SK-N-SH treated with all-trans-retinoic acid at 6 μM for 48 hours (cell line): ENCODE measurements around the gene KIAA0319L.

Experiments
- ATAC-seq: fragments of 200-7000 bp; cut with Tn5 transposase; 3 replicates; pipeline ENCODE4 v1.9.1; 2020; ENCODE audit warnings: mild to moderate bottlenecking, moderate library complexity
- ARNTL ChIP-seq: fragments of 450-650 bp; formaldehyde crosslinking; IDR thresholded peaks from 2 replicates; pipeline ENCODE4 v1.5.0; 2020; ENCODE audit warnings: low read depth, mild to moderate bottlenecking, moderate library complexity, borderline replicate concordance
- CSDC2 ChIP-seq: fragments of 250-450 bp; sonication (Bioruptor Pico); IDR thresholded peaks from 2 replicates; pipeline ENCODE4 v1.5.0; 2020; ENCODE audit warnings: mild to moderate bottlenecking, moderate library complexity
- GLIS3 ChIP-seq: fragments of 250-450 bp; sonication (Bioruptor Pico); IDR thresholded peaks from 2 replicates; pipeline ENCODE4 v1.5.0; 2020; ENCODE audit warnings: mild to moderate bottlenecking, moderate library complexity
- ISL1 ChIP-seq: fragments of 250-450 bp; sonication (Bioruptor Pico); IDR thresholded peaks from 2 replicates; pipeline ENCODE4 v2.1.2; 2022; ENCODE audit warnings: mild to moderate bottlenecking, moderate library complexity
- OSR1 ChIP-seq: fragments of 250-450 bp; sonication (Bioruptor Pico); IDR thresholded peaks from 2 replicates; pipeline ENCODE4 v1.8.0; 2022; ENCODE audit warnings: moderate library complexity, mild to moderate bottlenecking, inconsistent platforms
- PATZ1 ChIP-seq: fragments of 250-450 bp; sonication (Bioruptor Pico); IDR thresholded peaks from 2 replicates; pipeline ENCODE4 v1.8.0; 2020; ENCODE audit warnings: mild to moderate bottlenecking, moderate library complexity, borderline replicate concordance
- PPARA ChIP-seq: fragments of 250-450 bp; sonication (Bioruptor Pico); IDR thresholded peaks from 2 replicates; pipeline ENCODE4 v1.5.0; 2020; ENCODE audit warnings: mild to moderate bottlenecking, borderline replicate concordance
- RARB ChIP-seq: fragments of 250-450 bp; sonication (Bioruptor Pico); IDR thresholded peaks from 2 replicates; pipeline ENCODE4 v1.8.0; 2021; ENCODE audit warnings: mild to moderate bottlenecking, moderate library complexity
- SNAI2 ChIP-seq: fragments of 250-450 bp; sonication (Bioruptor Pico); IDR thresholded peaks from 2 replicates; pipeline ENCODE4 v1.5.0; 2020; ENCODE audit warnings: mild to moderate bottlenecking, moderate library complexity
- TCF4 ChIP-seq: fragments of 250-450 bp; sonication (Bioruptor Pico); IDR thresholded peaks from 2 replicates; pipeline ENCODE4 v1.8.0; 2021; ENCODE audit warnings: mild to moderate bottlenecking, moderate library complexity, borderline replicate concordance
- TOX ChIP-seq: fragments of 250-450 bp; sonication (Bioruptor Pico); IDR thresholded peaks from 2 replicates; pipeline ENCODE4 v1.8.0; 2021; ENCODE audit warnings: mild to moderate bottlenecking, moderate library complexity, borderline replicate concordance
- ZC3H10 ChIP-seq: fragments of 250-450 bp; sonication (Bioruptor Pico); IDR thresholded peaks from 2 replicates; pipeline ENCODE4 v1.5.1; 2021; ENCODE audit warnings: mild to moderate bottlenecking, moderate library complexity
- ZFP30 ChIP-seq: fragments of 450-650 bp; formaldehyde crosslinking; IDR thresholded peaks from 2 replicates; pipeline ENCODE4 v1.5.0; 2022; ENCODE audit warnings: mild to moderate bottlenecking, moderate library complexity
- ZNF565 ChIP-seq: fragments of 450-650 bp; formaldehyde crosslinking; conservative IDR thresholded peaks from 2 replicates; pipeline ENCODE4 v1.5.0; 2020; ENCODE audit warnings: low read depth, mild to moderate bottlenecking, moderate library complexity
- ZNF70 ChIP-seq: fragments of 450-650 bp; formaldehyde crosslinking; IDR thresholded peaks from 2 replicates; pipeline ENCODE4 v1.5.0; 2020; ENCODE audit warnings: mild to moderate bottlenecking, moderate library complexity
- ZNF8 ChIP-seq: fragments of 450-650 bp; formaldehyde crosslinking; IDR thresholded peaks from 2 replicates; pipeline ENCODE4 v1.5.0; 2020; ENCODE audit warnings: mild to moderate bottlenecking, moderate library complexity
- TF ChIP-seq, protein P1 (sequence below): fragments of 250-450 bp; sonication (Bioruptor Pico); IDR thresholded peaks from 2 replicates; pipeline ENCODE4 v1.8.0; 2021; ENCODE audit warnings: low read depth, mild to moderate bottlenecking, moderate library complexity, borderline replicate concordance
- TF ChIP-seq, protein P2 (sequence below): fragments of 250-450 bp; sonication (Bioruptor Pico); IDR thresholded peaks from 2 replicates; pipeline ENCODE4 v1.5.1; 2020; ENCODE audit warnings: low read depth, mild to moderate bottlenecking, moderate library complexity
- TF ChIP-seq, protein P3 (sequence below): fragments of 250-450 bp; sonication (Bioruptor Pico); IDR thresholded peaks from 2 replicates; pipeline ENCODE4 v1.5.1; 2021; ENCODE audit warnings: mild to moderate bottlenecking, moderate library complexity
- TF ChIP-seq, protein P4 (sequence below): fragments of 250-450 bp; sonication (Bioruptor Pico); IDR thresholded peaks from 2 replicates; pipeline ENCODE4 v1.5.0; 2020; ENCODE audit warnings: mild to moderate bottlenecking, moderate library complexity

The KIAA0319L gene

DNA sequence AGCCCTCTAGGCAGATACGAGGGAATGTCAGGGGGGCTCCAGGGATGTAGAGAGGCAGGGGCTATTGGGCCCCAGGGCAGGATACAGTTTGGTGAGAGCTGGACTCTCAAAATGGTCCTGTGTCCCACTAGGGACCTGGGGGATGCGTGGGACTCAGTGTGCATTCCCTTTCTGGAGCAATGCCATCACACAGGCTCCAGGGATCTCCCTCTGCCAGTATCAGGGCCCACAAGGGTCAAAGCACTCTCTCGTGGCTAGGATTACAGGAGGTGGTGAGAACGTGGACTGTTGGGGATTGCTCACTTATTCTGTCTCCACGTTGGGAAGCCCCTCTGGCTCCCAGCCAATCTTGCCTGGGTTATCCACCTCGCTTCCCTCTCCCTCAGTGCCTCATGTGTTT is 25.8 kb downstream of the KIAA0319L start (continued):
- TF ChIP-seq, protein P1, sequence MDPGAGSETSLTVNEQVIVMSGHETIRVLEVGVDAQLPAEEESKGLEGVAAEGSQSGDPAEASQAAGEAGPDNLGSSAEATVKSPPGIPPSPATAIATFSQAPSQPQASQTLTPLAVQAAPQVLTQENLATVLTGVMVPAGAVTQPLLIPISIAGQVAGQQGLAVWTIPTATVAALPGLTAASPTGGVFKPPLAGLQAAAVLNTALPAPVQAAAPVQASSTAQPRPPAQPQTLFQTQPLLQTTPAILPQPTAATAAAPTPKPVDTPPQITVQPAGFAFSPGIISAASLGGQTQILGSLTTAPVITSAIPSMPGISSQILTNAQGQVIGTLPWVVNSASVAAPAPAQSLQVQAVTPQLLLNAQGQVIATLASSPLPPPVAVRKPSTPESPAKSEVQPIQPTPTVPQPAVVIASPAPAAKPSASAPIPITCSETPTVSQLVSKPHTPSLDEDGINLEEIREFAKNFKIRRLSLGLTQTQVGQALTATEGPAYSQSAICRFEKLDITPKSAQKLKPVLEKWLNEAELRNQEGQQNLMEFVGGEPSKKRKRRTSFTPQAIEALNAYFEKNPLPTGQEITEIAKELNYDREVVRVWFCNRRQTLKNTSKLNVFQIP (CRISPR knock-in tag) = no peak
- TF ChIP-seq, protein P2, sequence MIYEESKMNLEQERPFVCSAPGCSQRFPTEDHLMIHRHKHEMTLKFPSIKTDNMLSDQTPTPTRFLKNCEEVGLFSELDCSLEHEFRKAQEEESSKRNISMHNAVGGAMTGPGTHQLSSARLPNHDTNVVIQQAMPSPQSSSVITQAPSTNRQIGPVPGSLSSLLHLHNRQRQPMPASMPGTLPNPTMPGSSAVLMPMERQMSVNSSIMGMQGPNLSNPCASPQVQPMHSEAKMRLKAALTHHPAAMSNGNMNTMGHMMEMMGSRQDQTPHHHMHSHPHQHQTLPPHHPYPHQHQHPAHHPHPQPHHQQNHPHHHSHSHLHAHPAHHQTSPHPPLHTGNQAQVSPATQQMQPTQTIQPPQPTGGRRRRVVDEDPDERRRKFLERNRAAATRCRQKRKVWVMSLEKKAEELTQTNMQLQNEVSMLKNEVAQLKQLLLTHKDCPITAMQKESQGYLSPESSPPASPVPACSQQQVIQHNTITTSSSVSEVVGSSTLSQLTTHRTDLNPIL (CRISPR knock-in tag) = no peak
- no peak for TF ChIP-seq PPARA (CRISPR knock-in tag)
- TF ChIP-seq ZNF70 (CRISPR knock-in tag) = no peak
- TF ChIP-seq, protein P3, sequence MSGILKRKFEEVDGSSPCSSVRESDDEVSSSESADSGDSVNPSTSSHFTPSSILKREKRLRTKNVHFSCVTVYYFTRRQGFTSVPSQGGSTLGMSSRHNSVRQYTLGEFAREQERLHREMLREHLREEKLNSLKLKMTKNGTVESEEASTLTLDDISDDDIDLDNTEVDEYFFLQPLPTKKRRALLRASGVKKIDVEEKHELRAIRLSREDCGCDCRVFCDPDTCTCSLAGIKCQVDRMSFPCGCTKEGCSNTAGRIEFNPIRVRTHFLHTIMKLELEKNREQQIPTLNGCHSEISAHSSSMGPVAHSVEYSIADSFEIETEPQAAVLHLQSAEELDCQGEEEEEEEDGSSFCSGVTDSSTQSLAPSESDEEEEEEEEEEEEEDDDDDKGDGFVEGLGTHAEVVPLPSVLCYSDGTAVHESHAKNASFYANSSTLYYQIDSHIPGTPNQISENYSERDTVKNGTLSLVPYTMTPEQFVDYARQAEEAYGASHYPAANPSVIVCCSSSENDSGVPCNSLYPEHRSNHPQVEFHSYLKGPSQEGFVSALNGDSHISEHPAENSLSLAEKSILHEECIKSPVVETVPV (CRISPR knock-in tag) = no peak
- no peak for TF ChIP-seq ZC3H10 (CRISPR knock-in tag)
- TF ChIP-seq TCF4 (CRISPR knock-in tag) = no peak
- no peak for TF ChIP-seq RARB

GRCh38 chr1:35530946-35531345 is 26.3 kb downstream of the KIAA0319L start:
- TF ChIP-seq GLIS3 (CRISPR knock-in tag) (no peak), ZC3H10 (CRISPR knock-in tag) (no peak), PPARA (CRISPR knock-in tag) (no peak), ZFP30 (no peak), TOX (CRISPR knock-in tag) (no peak), ZNF565 (CRISPR knock-in tag) (no peak)
- TF ChIP-seq, all 23 proteins: peak for 0
- ATAC-seq = no peak

DNA sequence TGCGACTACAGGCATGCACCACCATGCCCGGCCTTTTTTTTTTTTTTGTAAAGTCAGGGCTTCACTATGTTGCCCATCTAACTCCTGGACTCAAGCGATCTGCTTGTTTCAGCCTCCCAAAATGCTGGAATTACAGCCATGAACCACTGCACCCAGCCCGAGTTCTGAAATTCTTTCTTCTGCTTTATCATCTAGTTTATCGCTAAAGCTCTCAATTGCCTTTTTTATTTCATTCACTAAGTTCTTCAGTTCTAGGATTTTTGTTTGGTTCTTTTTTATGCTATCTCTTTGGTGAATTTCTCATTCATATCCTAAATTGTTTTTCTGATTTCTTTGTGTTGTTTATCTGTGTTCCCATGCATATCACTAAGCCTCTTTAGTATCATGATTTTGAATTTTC is 27.0 kb downstream of the KIAA0319L start:
- no peak for ATAC-seq
- TF ChIP-seq, protein P4, sequence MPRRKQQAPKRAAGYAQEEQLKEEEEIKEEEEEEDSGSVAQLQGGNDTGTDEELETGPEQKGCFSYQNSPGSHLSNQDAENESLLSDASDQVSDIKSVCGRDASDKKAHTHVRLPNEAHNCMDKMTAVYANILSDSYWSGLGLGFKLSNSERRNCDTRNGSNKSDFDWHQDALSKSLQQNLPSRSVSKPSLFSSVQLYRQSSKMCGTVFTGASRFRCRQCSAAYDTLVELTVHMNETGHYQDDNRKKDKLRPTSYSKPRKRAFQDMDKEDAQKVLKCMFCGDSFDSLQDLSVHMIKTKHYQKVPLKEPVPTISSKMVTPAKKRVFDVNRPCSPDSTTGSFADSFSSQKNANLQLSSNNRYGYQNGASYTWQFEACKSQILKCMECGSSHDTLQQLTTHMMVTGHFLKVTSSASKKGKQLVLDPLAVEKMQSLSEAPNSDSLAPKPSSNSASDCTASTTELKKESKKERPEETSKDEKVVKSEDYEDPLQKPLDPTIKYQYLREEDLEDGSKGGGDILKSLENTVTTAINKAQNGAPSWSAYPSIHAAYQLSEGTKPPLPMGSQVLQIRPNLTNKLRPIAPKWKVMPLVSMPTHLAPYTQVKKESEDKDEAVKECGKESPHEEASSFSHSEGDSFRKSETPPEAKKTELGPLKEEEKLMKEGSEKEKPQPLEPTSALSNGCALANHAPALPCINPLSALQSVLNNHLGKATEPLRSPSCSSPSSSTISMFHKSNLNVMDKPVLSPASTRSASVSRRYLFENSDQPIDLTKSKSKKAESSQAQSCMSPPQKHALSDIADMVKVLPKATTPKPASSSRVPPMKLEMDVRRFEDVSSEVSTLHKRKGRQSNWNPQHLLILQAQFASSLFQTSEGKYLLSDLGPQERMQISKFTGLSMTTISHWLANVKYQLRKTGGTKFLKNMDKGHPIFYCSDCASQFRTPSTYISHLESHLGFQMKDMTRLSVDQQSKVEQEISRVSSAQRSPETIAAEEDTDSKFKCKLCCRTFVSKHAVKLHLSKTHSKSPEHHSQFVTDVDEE = no peak
- no peak for TF ChIP-seq PATZ1
- TF ChIP-seq ISL1 (CRISPR knock-in tag) = no peak
- TF ChIP-seq CSDC2 (CRISPR knock-in tag) = no peak
- TF ChIP-seq, protein P2 (CRISPR knock-in tag) = no peak
- TF ChIP-seq ZC3H10 (CRISPR knock-in tag) = no peak
- TF ChIP-seq, protein P1 (CRISPR knock-in tag) = no peak
- no peak for TF ChIP-seq PPARA (CRISPR knock-in tag)
- no peak for TF ChIP-seq OSR1 (CRISPR knock-in tag)
- TF ChIP-seq SNAI2 = no peak
- TF ChIP-seq ZFP30 = no peak
- no peak for TF ChIP-seq ZNF565 (CRISPR knock-in tag)
- TF ChIP-seq, protein P3 (CRISPR knock-in tag) = no peak
- no peak for TF ChIP-seq TOX (CRISPR knock-in tag)
- no peak for TF ChIP-seq ZNF8 (CRISPR knock-in tag)
- TF ChIP-seq ARNTL (CRISPR knock-in tag) = no peak
